GM21723 (cell line): Measurements from ENCODE around the gene DTX1.
"Not testable (repeated sequence)": the region's sequence is repeated elsewhere in the genome, so short reads cannot be mapped to it uniquely, and the experiment has no call there.

Experiments used
- ATAC-seq: cut with Tn5 transposase; IDR thresholded peaks from one replicate; pipeline ENCODE4 v1.9.1; 2021; ENCODE audit warnings: mild to moderate bottlenecking, moderate library complexity; ENCODE audit not compliant: unreplicated experiment

Gene DTX1

GRCh38 chr12:113112043-113112899, 55.7 kb downstream of the DTX1 start:
- no peak for ATAC-seq

DNA sequence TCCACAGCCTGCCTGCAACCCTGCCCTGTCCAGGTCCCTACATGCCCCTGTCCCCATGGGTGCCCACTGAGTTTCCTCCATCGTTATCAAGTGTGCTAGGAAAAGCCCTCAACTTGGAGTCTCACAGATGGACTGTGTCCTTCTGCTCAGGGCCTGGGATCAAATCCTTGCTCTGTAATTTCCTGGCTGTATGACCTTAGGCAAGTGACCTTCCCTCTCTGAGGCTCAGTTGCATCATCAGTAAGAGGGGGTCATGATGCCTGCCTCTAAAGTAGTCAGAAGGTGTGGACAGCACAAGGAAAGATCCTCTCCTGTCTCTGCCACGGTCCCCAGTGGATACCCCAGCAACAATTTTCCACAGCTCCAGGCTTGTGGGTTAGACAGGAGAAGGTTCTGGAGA, 56.9 kb downstream of the DTX1 start:
- no peak for ATAC-seq

- no peak for ATAC-seq
Observed at GRCh38 chr12:113114447-113115178, 58.1 kb downstream of the DTX1 start.

DNA sequence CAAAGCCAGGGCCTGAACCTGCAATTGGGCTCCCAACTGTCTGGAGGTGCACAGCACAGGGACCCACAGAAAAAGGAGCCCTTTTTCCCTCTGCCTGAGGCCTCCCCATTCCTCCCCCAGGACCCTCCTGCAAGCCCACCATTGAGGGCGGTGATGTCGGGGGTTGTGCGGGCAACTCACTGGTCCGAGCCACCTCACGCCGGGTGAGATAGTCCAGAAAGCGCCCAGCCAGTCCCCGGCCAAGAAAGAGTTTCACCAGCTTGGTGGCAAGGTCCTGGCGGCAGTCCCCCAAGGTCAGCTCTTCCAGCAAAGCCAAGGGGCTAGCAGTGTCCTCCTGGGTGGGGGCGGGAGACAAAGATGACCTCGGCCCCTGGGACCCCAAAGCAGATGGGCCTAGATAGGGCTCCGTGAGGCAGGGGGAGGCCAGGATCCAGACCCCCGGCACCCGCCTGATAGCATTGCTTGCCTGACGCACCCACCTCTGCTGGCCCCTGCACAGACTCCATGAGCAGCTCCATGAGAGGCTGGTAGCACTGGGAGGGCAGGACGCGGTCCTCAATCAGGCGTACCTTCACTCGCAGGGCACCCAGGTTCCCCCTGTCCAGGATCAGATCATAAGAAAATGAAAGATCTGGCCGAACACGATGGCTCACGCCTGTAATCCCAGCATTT, 59.1 kb downstream of the DTX1 start:
- no peak for ATAC-seq

DNA sequence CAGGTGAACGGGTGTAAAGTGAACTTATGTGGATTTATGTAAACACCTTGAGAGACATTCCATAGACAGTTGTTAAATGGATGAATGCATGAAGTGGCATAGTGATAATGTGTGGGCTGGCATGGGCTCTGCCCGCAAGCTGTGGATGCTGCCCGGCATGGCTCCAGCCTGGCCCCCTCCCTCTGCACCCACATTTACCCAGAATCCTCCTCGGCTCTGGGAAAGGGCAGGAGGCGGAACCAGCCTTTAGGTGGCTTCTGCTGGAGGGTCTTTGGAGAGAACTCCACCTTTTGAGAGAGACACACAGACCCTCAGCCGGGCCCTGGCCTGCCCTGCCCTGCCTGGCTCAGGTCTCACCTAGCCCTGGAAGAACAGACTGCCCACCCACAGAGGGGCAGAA, 60.3 kb downstream of the DTX1 start:
- ATAC-seq: no peak

- ATAC-seq: not testable (repeated sequence)
Observed at GRCh38 chr12:113117684-113118083, 61.2 kb downstream of the DTX1 start.

- no peak for ATAC-seq
Observed at GRCh38 chr12:113118142-113118541, 61.6 kb downstream of the DTX1 start.

- ATAC-seq: no peak
Observed at GRCh38 chr12:113119980-113120669, 63.6 kb downstream of the DTX1 start.

GRCh38 chr12:113120670-113121370, 64.3 kb downstream of the DTX1 start:
- ATAC-seq: no peak

- no peak for ATAC-seq
Observed at GRCh38 chr12:113127791-113128199, 71.3 kb downstream of the DTX1 start.

- ATAC-seq: no peak
Observed at GRCh38 chr12:113128802-113129663, 72.5 kb downstream of the DTX1 start.

- ATAC-seq: no peak
Observed at GRCh38 chr12:113129664-113130456, 73.3 kb downstream of the DTX1 start.

DNA sequence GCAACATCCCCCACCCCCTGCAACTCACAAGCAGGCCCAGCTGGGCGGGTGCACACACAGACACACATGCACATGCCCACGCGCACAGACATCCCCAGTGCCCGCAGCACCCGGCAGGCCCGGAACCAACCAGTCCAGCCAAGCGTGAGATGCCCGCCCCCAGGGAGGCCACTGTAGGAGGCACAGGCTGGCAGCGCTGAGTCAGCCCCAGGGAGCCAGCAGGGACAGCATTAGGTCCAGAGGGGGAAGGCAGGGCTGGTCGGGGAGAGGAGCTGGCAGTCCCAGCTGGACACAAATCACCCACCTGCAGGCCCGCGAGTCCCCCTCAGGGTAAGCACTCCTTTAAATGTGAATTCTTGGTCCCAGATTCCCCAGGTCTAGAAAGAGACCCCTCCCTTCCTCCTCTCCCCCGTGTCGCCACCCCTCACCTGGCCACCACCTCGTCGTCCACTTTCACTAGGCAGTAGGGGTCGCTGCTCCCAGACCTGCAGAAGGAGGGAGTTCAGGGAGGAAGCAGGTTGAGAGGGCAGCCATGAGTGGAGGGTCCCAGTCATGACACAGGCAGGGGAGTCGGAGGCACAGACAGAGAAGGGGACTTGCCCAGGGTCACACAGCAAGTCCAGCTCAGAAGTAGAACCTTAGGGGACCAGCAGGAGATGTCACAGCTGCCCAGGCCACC, 74.1 kb downstream of the DTX1 start:
- no peak for ATAC-seq

GRCh38 chr12:113131556-113131955, 75.0 kb downstream of the DTX1 start:
- no peak for ATAC-seq

DNA sequence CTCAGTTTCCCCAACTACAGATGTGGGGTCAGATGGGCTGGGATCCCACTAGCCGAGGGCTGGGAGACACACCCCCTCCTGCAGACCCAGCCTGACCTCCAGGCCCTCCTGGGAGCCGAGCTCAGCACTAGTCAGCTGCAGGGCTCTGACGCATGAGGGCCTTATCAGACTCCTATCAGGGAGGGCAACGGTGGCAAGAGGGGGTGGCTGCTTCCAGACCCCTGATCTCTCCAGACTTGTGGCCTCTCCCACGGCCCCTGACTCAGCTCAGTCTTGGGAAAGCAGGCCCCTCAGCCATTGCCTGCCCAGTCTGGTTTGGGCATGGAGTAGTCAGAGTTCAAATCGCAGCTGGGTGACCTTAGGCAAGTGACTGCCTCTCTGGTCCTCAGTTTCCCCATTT, 76.5 kb downstream of the DTX1 start:
- ATAC-seq: no peak

GRCh38 chr12:113133666-113134065, 77.1 kb downstream of the DTX1 start:
- no peak for ATAC-seq

DNA sequence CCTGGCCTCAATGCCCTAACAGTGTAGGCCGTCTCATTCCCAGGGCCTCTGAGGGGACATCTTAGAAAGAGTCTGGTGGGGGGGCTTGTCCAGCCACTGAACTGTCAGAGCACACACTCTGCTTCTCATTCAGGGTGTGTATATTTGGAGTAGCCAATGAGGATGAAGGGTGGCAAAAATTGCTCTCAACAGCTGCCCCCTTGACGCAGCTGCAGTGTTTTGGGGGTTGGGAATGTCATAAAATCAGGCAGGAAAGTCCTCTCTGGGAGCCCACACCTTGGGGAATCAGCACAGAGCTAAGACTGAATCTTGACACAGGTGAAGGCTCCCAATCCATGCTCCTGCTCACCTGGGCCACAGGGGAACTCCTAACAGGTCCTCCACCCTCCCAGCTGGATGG, 77.5 kb downstream of the DTX1 start:
- no peak for ATAC-seq

DNA sequence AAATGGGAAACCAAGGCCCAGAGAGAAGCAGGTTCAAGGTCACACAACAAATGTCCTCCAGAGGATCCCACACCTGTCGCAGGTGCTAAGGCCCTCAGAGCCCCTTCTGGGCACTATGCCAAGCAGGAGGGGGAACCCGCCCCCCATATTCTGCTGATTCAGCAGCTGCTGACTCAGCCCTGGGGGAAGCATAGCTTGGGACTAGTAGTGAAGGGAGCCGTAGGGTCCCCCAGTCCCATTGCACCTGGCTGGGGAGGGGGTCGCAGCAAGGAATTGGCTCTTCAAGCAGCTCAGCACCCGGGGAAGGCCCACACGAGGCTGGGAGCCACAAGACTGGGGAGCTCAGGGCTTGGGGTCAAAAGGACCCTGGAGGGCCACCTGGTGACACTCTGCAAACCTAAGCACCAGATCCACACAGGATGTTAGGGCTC, 78.0 kb downstream of the DTX1 start:
- ATAC-seq: no peak
